ENCODE data around the gene PRAMEF13.
"Not testable (repeated sequence)": the region's sequence is repeated elsewhere in the genome, so short reads cannot be mapped to it uniquely, and the experiment has no call there.

PRAMEF13 gene

GRCh38 chr1:13165531-13165930, 35.7 kb downstream of the PRAMEF13 start, which contains the start of gene HNRNPCL4:
Gene HNRNPCL4, minus strand, starts transcription at chr1:13165631. Its CDS starts 164 bp downstream, at chr1:13165467.
- not testable (repeated sequence) for DNase-seq (ENCODE audit: low read depth in 2 of 2)

- not testable (repeated sequence) for DNase-seq (ENCODE audit: low read depth in 2 of 2)
These were observed 45.3 kb downstream of the PRAMEF13 start, which contains the start of gene PRAMEF26 for GRCh38 chr1:13155909-13156308. Gene PRAMEF26, minus strand, starts transcription at chr1:13156009. Its CDS starts 2,914 bp downstream, at chr1:13153095.
